ENCODE measurements around the gene OR8G5.
"Not testable (repeated sequence)": the region's sequence is repeated elsewhere in the genome, so short reads cannot be mapped to it uniquely, and the experiment has no call there.

OR8G5 gene

DNA sequence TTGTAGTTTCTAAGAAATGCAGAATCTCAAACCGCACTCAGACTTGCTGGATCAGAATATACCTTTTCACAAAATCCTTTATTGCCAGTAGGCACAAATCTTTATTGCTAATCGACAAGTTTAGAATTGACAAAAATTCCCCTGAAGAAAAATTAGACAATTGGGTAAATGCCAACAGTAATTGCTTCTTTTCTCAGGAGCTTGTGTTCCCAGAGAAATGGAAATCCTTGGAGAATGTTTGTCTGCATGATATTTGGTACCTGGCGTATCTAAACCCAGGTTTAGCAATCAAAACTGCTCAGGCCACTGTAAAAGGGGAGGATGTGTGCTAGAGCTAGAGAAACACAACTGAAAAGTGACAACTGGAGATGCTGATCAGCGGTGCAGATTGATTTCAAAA lies at the start of gene OR8G5:
Gene OR8G5 (plus strand): TSS at position 301 of the 400 bp plus-strand sequence. CDS start 8,556 bp downstream, outside the sequence.
- DNase-seq (ENCODE audit: low read depth) = no peak

DNA sequence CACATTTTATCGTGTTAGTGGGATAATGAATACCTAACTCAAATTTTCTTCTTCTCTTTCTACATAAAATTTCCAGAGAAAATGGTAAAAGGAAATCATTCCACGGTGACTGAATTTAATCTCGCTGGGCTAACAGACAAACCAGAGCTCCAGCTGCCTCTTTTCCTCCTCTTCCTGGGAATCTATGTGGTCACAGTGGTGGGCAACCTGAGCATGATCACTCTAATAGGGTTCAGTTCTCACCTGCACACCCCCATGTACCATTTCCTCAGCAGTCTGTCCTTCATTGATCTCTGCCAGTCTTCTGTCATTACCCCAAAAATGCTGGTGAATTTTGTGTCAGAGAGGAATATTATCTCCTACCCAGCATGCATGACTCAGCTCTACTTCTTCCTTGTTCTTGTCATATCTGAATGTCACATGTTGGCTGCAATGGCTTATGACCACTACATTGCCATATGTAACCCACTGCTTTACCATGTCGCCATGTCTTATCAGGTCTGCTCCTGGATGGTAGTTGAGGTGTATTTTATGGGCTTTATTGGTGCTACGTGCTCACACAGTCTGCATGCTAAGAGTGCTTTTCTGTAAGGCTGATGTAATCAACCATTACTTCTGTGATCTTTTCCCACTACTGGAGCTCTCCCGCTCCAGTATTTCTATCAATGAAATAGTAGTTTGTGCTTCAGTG lies 48.9 kb upstream of the OR8G5 start:
- peak; percentile 11 for DNase-seq (ENCODE audit: low read depth)

GRCh38 chr11:124209824-124210357 lies 46.3 kb upstream of the OR8G5 start:
- DNase-seq (ENCODE audit: low read depth) = no peak

GRCh38 chr11:124210421-124210820 lies 45.8 kb upstream of the OR8G5 start:
- DNase-seq (ENCODE audit: low read depth) = no peak

GRCh38 chr11:124211321-124211720 lies 44.9 kb upstream of the OR8G5 start:
- no peak for DNase-seq (ENCODE audit: low read depth)

DNA sequence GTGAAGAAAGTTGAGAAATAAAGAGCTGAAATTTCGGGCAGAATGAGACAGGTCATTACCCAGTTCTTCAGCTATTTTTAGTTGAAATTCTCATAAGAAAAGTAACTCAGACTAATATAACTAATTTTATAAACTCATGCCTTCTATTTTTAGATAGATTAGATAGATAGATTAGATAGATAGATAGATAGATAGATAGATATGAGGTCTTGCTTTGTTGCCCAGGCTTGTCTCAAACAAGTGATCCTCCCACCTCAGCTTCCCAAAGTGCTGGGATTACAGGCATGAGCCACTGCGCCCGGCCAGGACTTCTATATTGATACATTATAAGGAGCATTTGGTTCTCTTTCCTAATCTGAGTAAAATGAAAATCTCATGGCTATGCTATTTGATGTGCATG lies 42.1 kb upstream of the OR8G5 start:
- DNase-seq (ENCODE audit: low read depth) = no peak

DNA sequence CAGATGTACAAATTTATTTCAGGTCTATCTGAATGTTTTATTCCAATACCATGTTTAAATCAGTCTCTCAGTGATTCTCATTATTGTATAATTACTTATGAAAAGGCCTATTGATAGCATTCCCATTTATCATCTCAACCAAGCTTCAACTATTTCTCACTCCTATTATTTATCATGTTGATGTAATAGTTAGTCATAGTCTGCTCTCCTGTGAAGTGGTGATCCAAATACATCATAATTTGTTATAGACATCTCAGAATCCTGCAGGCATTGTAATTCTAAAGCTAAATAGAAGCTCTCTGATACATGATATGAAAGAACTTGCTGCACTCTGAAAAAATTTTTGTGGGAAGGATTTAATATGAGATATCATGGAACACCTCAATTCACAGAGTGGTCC lies 37.0 kb upstream of the OR8G5 start:
- DNase-seq (ENCODE audit: low read depth) = no peak

GRCh38 chr11:124222407-124222806 lies 33.8 kb upstream of the OR8G5 start:
- no peak for DNase-seq (ENCODE audit: low read depth)

DNA sequence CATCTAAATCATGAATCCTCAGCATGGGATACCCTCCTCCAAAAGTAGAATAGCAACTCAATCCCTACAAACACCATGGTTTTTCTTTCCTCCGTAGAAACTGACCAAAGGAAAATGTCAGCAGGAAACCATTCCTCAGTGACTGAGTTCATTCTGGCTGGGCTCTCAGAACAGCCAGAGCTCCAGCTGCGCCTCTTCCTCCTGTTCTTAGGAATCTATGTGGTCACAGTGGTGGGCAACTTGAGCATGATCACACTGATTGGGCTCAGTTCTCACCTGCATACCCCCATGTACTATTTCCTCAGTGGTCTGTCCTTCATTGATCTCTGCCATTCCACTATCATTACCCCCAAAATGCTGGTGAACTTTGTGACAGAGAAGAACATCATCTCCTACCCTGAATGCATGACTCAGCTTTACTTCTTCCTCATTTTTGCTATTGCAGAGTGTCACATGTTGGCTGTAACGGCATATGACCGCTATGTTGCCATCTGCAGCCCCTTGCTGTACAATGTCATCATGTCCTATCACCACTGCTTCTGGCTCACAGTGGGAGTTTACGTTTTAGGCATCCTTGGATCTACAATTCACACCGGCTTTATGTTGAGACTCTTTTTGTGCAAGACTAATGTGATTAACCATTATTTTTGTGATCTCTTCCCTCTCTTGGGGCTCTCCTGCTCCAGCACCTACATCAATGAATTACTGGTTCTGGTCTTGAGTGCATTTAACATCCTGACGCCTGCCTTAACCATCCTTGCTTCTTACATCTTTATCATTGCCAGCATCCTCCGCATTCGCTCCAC lies 31.4 kb upstream of the OR8G5 start:
- DNase-seq (ENCODE audit: low read depth) = peak; percentile 50

DNA sequence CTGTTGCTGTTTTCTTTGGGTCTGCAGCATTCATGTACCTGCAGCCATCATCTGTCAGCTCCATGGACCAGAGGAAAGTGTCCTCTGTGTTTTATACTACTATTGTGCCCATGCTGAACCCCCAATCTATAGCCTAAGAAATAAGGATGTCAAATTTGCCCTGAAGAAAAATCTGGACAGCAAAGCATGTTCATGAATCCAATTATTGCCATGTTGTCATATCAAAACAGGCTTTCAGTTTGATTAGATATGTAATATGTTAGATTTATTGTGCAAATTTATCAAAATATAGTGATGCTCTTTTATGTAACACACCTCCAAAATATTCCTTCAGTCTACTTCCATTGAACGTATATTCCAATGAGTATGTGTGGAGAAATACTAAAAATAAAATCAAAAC lies 30.7 kb upstream of the OR8G5 start:
- no peak for DNase-seq (ENCODE audit: low read depth)

DNA sequence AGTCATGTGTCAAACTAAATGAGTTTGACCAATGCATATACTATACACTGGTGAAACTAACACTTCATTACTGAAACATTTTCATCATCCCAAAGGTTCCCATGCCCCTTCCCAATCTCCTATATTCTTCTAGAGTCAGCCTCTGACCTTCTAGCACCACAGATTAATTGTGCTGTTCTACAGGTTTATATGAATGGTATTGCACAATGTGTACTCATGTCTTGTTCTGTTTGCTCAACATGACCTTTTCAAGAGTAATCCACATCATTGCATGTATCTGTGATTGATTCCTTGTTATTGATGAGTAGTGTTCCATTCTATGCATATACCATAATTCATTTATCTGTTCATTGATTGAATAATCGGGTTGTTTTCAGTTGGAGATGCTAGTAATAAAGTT lies 22.8 kb upstream of the OR8G5 start:
- no peak for DNase-seq (ENCODE audit: low read depth)

DNA sequence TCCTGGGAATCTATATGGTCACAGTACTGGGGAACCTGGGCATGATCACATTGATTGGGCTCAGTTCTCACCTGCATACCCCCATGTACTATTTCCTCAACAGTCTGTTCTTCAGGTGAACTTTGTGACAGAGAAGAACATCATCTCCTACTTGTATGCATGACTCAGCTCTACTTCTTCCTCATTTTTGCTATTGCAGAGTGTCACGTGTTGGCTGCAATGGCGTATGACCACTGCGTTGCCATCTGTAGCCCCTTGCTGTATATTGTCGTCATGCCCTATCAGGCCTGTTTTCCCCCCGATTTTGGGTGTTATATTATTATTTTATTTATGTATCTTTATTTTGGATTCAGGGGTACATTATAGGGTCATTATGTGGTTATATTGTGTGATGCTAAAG lies 17.7 kb upstream of the OR8G5 start:
- no peak for DNase-seq (ENCODE audit: low read depth)

DNA sequence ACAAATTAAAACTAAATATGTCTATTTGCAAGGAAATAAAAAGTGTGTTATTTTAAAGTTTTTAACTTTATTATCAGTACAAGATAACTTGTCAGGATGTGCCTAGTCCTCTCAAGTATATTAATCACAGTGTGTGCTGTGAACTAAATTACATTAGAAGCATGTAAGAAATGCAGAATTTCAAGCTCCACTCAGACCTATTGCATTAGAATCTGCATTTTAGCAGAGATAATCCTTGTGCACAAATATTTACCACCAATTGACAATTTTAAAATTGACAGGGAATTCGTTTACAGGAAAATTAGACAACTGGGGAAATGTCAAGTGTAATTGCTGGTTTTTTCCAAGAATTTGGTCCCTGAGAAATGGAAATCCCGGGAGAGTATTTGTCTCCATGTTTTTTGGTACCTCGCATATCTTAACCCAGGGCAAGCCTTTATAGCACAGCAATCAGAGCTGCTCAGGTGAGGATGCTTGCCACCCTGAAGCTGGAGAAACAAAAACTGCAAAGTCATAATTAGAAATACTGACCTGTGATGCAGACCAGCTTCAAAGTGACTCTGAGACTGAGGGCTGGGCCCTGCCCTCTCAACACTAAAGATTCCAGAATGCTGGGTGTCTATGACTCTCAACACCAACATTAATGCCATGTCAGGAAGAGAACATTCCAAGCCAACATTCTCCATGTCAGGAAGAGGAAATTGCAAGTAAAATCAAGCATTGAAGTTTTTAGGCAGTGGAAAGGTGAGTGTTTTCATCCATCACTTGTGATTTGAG lies 15.4 kb upstream of the OR8G5 start, which contains the start of gene OR8G1:
Gene OR8G1 (plus strand): TSS at position 475 of the 777 bp plus-strand sequence. CDS start 8,581 bp downstream, outside the sequence.
- no peak for DNase-seq (ENCODE audit: low read depth)

DNA sequence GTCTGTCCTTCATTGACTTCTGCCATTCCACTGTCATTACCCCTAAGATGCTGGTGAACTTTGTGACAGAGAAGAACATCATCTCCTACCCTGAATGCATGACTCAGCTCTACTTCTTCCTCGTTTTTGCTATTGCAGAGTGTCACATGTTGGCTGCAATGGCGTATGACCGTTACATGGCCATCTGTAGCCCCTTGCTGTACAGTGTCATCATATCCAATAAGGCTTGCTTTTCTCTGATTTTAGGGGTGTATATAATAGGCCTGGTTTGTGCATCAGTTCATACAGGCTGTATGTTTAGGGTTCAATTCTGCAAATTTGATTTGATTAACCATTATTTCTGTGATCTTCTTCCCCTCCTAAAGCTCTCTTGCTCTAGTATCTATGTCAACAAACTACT lies 6.3 kb upstream of the OR8G5 start:
- not testable (repeated sequence) for DNase-seq (ENCODE audit: low read depth)

- not testable (repeated sequence) for DNase-seq (ENCODE audit: low read depth)
Observed at GRCh38 chr11:124265041-124265440, 8.9 kb downstream of the OR8G5 start.

- not testable (repeated sequence) for DNase-seq (ENCODE audit: low read depth)
Observed at GRCh38 chr11:124270886-124271285, 14.7 kb downstream of the OR8G5 start.

GRCh38 chr11:124274000-124274399 lies 17.8 kb downstream of the OR8G5 start:
- DNase-seq (ENCODE audit: low read depth) = no peak

- peak; percentile 66 for DNase-seq (ENCODE audit: low read depth)
Observed at GRCh38 chr11:124276081-124276480, 19.9 kb downstream of the OR8G5 start.

GRCh38 chr11:124277207-124277606 lies 21.0 kb downstream of the OR8G5 start:
- DNase-seq (ENCODE audit: low read depth) = no peak

- no peak for DNase-seq (ENCODE audit: low read depth)
Observed at GRCh38 chr11:124277804-124278203, 21.6 kb downstream of the OR8G5 start.

- DNase-seq (ENCODE audit: low read depth) = no peak
Observed at GRCh38 chr11:124278261-124278660, 22.1 kb downstream of the OR8G5 start.

Data from CMK (cell line).